Medulla oblongata (tissue), 1 donor: ENCODE results near the gene SIGLEC9.
A peak's percentile ranks its signal among the peaks of the same experiment; 100 is the strongest.
"Not testable (repeated sequence)": the region's sequence is repeated elsewhere in the genome, so short reads cannot be mapped to it uniquely, and the experiment has no call there.

Source experiments
- DNase-seq: peaks from one replicate; pipeline ENCODE4 v3.0.0-alpha.2; 2015; ENCODE audit errors: extremely low spot score

SIGLEC9 gene

GRCh38 chr19:51123381-51123800 is 1.3 kb upstream of the SIGLEC9 start:
- DNase-seq, result no peak

DNA sequence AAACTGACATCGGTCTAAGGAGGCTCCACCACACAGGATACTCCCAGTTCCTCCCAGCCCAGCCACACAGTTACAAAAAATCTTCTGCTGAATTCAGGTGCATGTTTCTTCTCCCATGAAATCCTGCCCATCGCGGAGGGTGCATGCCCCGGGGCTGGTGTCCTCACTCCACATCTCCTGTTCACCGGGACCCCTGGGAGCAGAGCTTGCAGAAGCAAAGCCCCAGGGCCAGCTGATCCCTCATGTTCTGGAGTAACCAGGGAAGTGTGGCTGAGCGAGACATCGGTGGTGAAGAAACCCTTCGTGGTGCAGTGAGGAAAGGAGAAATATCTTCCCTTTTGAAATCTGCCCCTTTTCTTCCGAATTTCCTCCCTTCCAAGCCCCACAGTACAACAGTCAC is 904 bp upstream of the SIGLEC9 start:
- no peak for DNase-seq

DNA sequence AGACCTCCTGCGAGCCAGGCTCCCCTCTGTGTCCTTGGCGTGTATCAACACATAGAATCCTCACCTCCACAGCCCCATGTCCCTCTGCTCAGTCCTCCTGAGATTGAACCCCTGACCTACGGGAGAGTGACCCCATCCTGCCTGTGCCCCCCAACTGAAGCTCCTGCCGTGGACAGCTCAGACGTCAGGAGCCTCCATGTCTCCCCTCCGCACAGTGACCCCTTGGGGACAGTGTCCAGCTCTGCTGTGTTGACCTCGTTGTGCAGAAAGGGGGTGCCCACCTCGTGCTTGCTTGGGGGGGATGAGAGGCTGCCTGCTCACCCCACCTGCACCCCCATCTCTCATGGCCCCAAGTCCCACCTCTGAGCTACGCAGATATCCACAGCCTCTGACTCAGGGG is 490 bp upstream of the SIGLEC9 start:
- DNase-seq, result no peak

DNA sequence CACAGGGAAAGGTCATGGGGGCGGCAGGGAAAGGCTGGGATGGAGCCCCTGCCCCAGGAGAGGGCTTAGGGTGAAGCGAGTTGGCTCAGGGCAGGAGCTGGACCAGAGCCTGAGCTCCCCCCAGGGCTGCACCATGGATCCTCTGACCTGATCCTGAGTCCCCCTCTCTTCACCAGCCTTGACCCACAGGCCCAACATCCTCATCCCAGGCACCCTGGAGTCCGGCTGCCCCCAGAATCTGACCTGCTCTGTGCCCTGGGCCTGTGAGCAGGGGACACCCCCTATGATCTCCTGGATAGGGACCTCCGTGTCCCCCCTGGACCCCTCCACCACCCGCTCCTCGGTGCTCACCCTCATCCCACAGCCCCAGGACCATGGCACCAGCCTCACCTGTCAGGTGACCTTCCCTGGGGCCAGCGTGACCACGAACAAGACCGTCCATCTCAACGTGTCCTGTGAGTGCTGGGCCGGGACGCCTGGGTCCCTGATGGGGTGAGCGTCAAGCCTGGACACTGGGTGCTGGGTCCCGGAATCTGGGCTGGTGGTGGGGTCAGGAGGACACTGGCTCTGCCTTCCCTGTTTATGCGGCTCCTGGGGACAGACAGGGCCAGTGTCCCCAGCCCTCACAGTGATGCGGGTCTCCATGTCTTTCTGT is 842 bp downstream of the SIGLEC9 start:
- no peak for DNase-seq

DNA sequence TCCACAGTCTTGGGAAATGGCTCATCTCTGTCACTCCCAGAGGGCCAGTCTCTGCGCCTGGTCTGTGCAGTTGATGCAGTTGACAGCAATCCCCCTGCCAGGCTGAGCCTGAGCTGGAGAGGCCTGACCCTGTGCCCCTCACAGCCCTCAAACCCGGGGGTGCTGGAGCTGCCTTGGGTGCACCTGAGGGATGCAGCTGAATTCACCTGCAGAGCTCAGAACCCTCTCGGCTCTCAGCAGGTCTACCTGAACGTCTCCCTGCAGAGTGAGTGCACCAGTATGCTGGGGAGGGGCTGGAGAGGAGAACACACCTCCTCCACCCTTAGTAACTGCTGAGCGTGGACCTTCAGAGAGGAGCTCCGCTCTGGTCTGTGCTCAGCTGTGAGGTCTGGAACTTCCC is 2.3 kb downstream of the SIGLEC9 start:
- no peak for DNase-seq

DNA sequence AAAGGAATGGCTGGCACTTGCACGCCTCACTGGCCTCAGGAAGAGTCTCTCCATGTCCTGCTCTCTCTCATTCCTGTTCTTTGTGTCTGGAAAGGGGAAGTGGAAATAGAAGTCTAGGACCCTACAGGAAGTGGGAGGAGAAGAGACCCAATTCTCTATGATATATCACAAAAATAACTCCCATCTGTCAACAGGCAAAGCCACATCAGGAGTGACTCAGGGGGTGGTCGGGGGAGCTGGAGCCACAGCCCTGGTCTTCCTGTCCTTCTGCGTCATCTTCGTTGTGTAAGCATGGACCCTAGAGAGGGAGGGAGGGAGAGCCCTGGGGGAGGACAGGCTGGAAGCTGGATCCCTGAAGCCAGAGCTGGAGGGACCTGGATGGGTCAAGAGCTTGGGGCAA is 3.0 kb downstream of the SIGLEC9 start:
- peak; percentile 55 for DNase-seq

DNA sequence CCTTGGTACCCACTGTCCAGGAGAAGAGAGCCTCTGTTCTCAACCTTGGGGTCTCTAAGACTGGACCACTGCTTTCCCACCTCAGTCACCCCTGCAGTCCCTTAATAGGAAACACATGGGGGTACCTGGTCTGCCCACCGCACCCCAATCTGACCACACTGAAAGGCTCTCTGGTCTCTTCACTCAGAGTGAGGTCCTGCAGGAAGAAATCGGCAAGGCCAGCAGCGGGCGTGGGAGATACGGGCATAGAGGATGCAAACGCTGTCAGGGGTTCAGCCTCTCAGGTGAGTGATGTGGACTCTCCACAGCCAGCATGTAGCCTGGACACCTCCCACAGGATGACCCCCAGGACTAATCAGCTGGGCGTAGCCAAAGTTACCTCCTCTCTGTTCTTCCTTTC is 3.5 kb downstream of the SIGLEC9 start:
- DNase-seq, result no peak

GRCh38 chr19:51129716-51130115 is 5.0 kb downstream of the SIGLEC9 start:
- DNase-seq, result no peak

DNA sequence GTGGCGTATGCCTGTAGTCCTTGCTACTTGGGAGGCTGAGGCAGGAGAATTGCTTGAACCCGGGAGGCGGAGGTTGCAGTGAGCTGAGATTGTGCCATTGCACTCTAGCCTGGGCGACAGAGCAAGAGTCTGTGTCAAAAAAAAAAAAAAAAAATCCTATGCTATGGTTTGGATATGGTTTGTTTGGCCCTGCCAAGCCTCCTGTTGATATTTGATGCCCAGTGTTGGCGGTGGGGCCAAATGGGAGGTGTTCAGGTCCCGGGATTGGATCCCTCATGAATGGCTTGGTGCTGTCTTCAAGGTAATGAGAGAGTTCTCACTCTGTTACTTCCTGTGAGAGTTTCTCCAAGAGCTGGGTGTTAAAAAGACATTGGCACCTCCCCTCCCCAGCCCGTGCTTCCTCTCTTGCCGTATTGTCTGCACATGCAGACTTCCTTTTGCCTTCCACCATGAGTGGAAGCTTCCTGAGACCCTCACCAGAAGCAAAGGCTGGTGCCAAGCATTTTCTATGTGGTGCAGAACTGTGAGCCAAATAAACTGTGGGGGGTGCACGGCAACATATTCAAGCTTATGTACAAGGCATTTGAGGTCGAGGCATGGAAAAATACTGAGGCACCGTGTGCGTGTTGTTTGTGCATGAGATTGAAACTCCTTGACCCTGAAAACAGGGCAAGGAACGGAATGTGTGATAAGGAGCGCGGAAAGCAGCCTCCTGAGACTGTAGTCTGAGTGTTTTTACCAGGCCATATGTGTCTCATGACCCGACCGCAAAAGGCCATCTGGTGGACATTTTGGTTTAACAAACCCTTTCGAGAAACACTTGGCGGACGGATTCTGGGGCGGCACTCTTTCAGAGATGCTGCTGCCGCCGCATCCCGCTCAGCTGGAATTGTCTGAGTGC is 7.3 kb downstream of the SIGLEC9 start:
- DNase-seq, result peak; percentile 55

DNA sequence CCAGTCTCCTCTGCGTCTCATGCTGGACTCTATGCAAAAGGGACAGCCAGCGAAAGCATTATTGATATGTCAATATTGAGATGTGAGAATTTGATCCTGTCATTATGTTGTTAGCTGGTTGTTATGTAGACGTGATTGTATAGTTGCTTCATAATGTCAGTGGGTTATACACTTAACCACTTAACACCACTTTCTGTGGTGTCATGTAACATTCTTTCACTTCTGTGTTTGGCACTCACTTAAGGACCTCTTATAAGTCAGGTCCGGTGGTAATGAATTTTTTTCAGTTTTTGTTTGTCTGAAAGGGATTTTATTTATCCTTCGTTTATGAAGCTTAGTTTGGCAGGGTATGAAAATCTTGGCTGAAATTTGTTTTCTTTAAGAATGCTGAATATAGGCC is 10.3 kb downstream of the SIGLEC9 start:
- DNase-seq, result no peak

DNA sequence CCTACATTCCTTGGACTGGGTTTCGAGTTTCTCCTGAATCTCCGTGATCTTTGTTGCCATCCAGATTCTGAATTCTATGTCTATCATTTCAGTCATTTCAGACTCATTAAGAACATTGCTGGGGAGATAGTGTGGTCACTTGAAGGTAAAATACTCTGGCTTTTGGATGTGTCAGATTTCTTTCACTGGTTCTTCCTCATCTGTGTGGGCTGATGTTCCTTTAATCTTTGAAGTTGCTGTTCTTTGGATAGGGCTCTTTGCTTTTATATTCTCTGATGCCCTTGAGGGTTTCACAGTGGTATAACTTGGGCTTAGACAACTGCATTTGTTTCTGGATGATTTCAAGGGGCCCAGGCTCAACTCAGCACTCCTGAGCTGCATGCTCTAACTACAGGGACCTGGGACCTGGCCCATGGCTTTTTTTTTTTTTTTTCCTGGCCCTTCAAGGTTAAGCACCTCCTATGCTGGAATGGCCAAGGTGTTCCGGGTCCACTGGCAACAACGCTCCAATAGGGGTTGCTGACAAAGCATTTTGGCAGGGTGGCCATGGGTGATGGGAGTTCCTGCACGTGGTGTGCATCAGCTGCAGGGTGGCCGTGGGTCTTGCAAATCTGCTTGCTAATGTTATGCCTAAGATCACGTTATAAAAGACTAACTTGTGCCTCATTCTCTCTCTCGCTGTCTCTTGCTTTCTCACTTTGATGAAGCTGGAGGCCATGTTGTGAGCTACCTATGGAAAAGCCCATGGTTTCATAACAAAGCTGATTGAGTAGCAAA is 11.5 kb downstream of the SIGLEC9 start:
- no peak for DNase-seq

GRCh38 chr19:51136851-51137551 is 12.3 kb downstream of the SIGLEC9 start:
- peak; percentile 37 for DNase-seq

DNA sequence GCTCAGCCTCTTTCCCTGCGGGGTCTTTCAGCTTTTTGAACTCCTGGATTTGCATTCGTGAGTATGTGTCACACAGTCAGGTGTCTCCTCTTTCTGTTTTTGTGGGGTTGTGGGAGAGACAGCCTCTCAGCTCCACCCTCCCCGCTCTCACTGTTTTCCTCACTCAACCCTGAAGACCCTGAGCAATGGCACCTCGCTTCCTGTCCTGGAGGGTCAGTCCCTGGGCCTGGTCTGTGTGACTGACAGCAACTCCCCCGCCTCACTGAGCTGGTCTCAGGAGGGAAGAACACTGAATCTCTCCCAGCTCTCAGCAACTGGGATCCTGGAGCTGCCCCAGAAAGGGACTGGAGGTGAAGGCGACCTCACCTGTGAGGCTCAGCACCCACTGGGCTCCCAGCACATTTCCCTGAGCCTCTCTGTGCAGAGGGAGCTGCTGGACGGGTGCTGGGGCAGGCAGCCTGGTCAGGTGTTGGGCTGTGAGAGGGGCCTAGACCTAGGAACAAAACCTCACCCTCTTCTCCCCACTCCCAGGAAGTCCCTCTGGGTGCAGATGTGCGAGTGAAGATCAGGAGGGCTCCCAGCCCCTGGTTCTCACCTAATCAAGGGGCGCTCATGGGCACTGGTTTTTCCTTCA is 13.2 kb downstream of the SIGLEC9 start:
- no peak for DNase-seq

DNA sequence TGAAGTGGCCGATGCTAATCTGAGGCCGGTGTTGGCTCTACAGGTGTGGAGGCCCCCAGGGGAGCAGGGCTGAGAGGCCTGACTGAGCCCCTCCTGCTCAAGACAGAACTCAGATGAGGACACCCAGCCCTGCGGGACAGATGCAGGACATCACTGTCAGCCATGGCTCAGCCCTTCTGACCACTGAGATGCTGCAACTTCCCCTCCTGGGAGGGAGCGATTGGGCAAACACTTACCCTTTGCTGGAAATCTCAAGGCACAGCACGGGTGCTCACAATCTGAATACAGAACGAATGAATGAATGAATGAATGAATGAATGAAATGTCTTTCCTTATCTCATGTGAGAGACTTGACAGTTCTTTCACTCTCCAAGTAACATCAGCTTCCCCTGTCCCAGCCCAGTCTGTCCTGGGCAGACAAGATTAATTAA is 13.9 kb downstream of the SIGLEC9 start:
- DNase-seq, result peak; percentile 51

GRCh38 chr19:51139299-51140014 is 14.8 kb downstream of the SIGLEC9 start:
- DNase-seq, result peak; percentile 79

GRCh38 chr19:51140441-51140840 is 15.7 kb downstream of the SIGLEC9 start:
- DNase-seq, result no peak

- no peak for DNase-seq
Measured at GRCh38 chr19:51141181-51141580, 16.5 kb downstream of the SIGLEC9 start.

GRCh38 chr19:51142119-51142518 is 17.4 kb downstream of the SIGLEC9 start, which contains the start of gene SIGLEC7:
SIGLEC7 (plus strand) TSS chr19:51142301; CDS start chr19:51142370, 69 bp downstream.
- DNase-seq, result peak; percentile 43

- not testable (repeated sequence) for DNase-seq
Measured at GRCh38 chr19:51142809-51143475, 18.2 kb downstream of the SIGLEC9 start.

DNA sequence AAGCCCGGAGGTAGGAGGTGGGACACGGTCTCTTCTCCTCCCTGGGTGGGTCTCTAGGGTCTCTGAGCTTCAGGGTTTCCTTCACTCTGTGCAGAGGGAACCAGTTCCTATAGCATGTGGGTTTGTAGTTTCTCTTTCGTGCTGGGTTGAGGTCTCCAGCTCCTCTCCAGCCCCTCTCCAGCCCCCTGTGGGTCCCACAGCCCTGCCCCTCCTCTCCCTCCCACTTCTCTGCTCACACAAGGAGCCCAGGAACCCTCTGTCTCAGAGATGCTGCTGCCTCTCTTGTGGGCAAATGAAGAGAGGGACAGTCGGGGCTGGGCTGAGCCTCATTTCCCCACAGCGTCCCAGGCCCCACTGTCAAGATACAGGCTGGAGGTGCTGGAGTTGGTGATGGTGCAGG is 18.8 kb downstream of the SIGLEC9 start:
- DNase-seq, result no peak
